NB4 (cell line): ENCODE results near the gene GALNT10.

Experiments
- DNase-seq: peaks from one replicate; pipeline ENCODE4 v3.0.0; 2010; ENCODE audit warnings: low read depth
- H3K4me3 ChIP-seq: one replicate; pipeline ENCODE4 v1.5.1; 2011; ENCODE audit warnings: mild to moderate bottlenecking, low read depth, low read length, moderate library complexity
- CTCF ChIP-seq: IDR thresholded peaks from one replicate; pipeline ENCODE4 v1.5.1; 2012; ENCODE audit warnings: low read depth, low read length
- MYC ChIP-seq: IDR thresholded peaks from 2 replicates; pipeline ENCODE4 v1.6.1; 2011; ENCODE audit warnings: low read depth, low read length
- POLR2A ChIP-seq: IDR thresholded peaks from 2 replicates; pipeline ENCODE4 v1.6.1; 2011; ENCODE audit warnings: mild to moderate bottlenecking; ENCODE audit not compliant: insufficient read length; ENCODE audit errors: extremely low read depth
- TF ChIP-seq, protein P1 (sequence below): IDR thresholded peaks from 2 replicates; pipeline ENCODE4 v1.6.1; 2011; ENCODE audit warnings: low read depth, low read length

Gene GALNT10

GRCh38 chr5:154409230-154409840, 218.8 kb downstream of the GALNT10 start:
- DNase-seq: no peak
- TF ChIP-seq, protein P1, sequence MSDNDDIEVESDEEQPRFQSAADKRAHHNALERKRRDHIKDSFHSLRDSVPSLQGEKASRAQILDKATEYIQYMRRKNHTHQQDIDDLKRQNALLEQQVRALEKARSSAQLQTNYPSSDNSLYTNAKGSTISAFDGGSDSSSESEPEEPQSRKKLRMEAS: no peak
- TF ChIP-seq POLR2A: no peak
- TF ChIP-seq CTCF: no peak
- no peak for TF ChIP-seq MYC
- H3K4me3 ChIP-seq: no peak overlapping the region

DNA sequence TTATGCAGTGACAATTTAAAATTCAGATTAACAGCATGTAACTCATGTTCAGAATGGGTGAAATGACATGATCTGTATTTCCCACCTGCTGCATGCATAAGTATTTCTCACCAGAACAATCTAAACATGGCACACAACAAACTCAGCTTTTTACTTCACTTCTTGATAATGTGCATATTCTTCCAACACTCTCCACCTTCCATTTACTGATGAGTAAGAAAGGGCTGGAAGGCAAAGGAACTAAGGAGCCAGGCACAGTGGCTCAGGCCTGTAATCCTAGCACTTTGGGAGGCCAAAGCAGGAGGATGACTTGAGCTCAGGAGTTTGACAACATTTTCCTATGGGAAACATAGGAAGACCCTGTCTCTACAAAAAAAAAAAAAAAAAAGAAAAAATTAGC, 219.5 kb downstream of the GALNT10 start:
- DNase-seq: no peak
- no peak overlapping the region for H3K4me3 ChIP-seq
- TF ChIP-seq CTCF: no peak
- TF ChIP-seq, protein P1: no peak
- no peak for TF ChIP-seq POLR2A

DNA sequence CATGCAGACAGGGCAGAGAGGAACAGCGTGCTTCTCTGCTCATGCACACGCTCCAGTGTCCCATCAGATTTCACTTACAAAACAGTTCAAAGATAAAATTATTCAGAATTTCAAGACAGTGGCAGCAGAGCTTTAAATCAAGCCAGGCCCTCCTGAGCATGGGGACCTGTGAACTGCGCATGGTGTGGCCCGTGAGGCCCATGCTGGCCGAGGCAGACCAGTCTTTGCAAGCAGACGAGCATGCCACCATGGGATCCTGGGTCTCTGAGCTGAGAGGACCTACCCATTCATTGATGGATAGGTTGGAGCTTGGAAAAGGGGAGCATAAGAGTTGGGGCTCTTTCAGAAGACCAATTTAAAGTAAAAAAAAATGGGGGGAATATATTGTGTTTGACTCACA, 220.3 kb downstream of the GALNT10 start:
- TF ChIP-seq MYC: no peak
- TF ChIP-seq CTCF: no peak
- no peak for TF ChIP-seq POLR2A
- TF ChIP-seq, protein P1: no peak

DNA sequence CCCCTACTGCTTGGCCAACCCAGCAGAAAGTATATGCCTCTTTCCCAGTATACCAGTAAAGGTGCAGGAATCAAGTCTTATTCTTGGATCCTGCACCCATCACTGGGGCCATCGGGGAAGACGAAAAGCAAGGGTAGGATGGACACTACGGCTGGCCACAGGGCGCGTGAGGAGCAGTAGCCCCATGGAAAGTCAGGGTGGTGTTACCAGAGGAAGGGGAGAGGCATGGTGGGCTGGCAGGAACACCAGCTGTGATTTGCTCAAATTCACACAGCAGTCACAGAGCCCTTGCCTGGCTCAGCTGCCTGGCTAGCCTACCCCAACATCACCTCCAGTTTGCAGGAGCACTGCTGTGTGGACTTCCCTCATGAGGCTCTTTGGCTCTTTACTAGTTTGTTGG, 220.8 kb downstream of the GALNT10 start:
- no peak overlapping the region for H3K4me3 ChIP-seq
- TF ChIP-seq MYC: no peak
- no peak for TF ChIP-seq POLR2A
- no peak for TF ChIP-seq CTCF
- DNase-seq: no peak

More for the DNA sequence above, 220.3 kb downstream of the GALNT10 start:
- no peak for DNase-seq
- H3K4me3 ChIP-seq: no peak overlapping the region

- H3K4me3 ChIP-seq: no peak overlapping the region
- TF ChIP-seq POLR2A: no peak
- TF ChIP-seq, protein P1: no peak
- no peak for TF ChIP-seq CTCF
- TF ChIP-seq MYC: no peak
- no peak for DNase-seq
These were observed 221.8 kb downstream of the GALNT10 start for GRCh38 chr5:154412316-154412715.

DNA sequence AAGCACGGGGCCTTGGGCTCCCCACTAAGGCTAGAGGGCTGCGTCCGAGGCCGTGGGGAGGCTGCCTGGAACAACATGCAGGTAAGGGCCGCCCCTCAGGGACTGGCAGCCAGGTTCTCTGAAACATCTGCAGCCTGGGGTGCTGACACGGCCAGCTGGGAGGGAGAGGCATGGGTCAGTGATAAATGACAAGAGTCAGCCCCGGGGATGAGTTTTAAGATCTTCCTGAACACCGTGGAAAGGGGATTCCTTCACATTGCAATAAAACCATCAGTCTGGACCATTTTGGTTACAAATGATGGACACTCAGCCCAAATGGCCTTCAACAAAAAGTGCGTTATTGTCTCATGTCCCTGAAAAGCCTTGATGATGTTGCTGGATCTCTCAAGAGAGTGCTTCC, 222.4 kb downstream of the GALNT10 start:
- TF ChIP-seq POLR2A (no peak), CTCF (no peak), MYC (no peak)
- TF ChIP-seq, protein P1: no peak
- no peak for DNase-seq

More for the DNA sequence above, 222.4 kb downstream of the GALNT10 start:
- no peak overlapping the region for H3K4me3 ChIP-seq
